HEK293 (cell line): ENCODE results near the gene TIE1.

Source experiments
- AEBP2 ChIP-seq: fragments of 450-650 bp; formaldehyde crosslinking; IDR thresholded peaks from 2 replicates; pipeline ENCODE4 v1.5.1; 2016; ENCODE audit warnings: missing biosample characterization, missing genetic modification characterization, borderline replicate concordance
- BCL6B ChIP-seq: fragments of 450-650 bp; formaldehyde crosslinking; IDR thresholded peaks from 2 replicates; pipeline ENCODE4 v1.5.1; 2017; ENCODE audit warnings: missing biosample characterization, missing genetic modification characterization
- GLIS2 ChIP-seq: fragments of 450-650 bp; formaldehyde crosslinking; IDR thresholded peaks from 2 replicates; pipeline ENCODE4 v1.5.1; 2016; ENCODE audit warnings: missing biosample characterization, missing genetic modification characterization
- OSR2 ChIP-seq: fragments of 450-650 bp; formaldehyde crosslinking; IDR thresholded peaks from 2 replicates; pipeline ENCODE4 v1.5.1; 2016; ENCODE audit warnings: missing biosample characterization, missing genetic modification characterization
- PATZ1 ChIP-seq: fragments of 450-650 bp; formaldehyde crosslinking; IDR thresholded peaks from 2 replicates; pipeline ENCODE4 v1.5.1; 2016; ENCODE audit warnings: missing biosample characterization, missing genetic modification characterization
- RBAK ChIP-seq: fragments of 450-650 bp; formaldehyde crosslinking; IDR thresholded peaks from 2 replicates; pipeline ENCODE4 v1.5.1; 2016; ENCODE audit warnings: missing biosample characterization, missing genetic modification characterization
- ZBTB10 ChIP-seq: fragments of 450-650 bp; formaldehyde crosslinking; IDR thresholded peaks from 2 replicates; pipeline ENCODE4 v1.5.1; 2016; ENCODE audit warnings: missing biosample characterization, missing genetic modification characterization
- ZBTB26 ChIP-seq: fragments of 450-650 bp; formaldehyde crosslinking; optimal IDR thresholded peaks from 2 replicates; pipeline ENCODE3; 2016; ENCODE audit warnings: missing biosample characterization, mild to moderate bottlenecking, missing genetic modification characterization
- ZBTB48 ChIP-seq: fragments of 450-650 bp; formaldehyde crosslinking; IDR thresholded peaks from 2 replicates; pipeline ENCODE4 v1.5.1; 2016; ENCODE audit warnings: missing biosample characterization, missing genetic modification characterization
- ZBTB49 ChIP-seq: fragments of 450-650 bp; formaldehyde crosslinking; IDR thresholded peaks from 2 replicates; pipeline ENCODE4 v1.5.1; 2016; ENCODE audit warnings: missing biosample characterization, missing genetic modification characterization, low read depth
- ZFP37 ChIP-seq: fragments of 450-650 bp; formaldehyde crosslinking; IDR thresholded peaks from 2 replicates; pipeline ENCODE4 v1.5.1; 2016; ENCODE audit warnings: missing biosample characterization, missing genetic modification characterization
- ZNF10 ChIP-seq: fragments of 450-650 bp; formaldehyde crosslinking; IDR thresholded peaks from 2 replicates; pipeline ENCODE4 v1.5.1; 2017; ENCODE audit warnings: missing biosample characterization, missing genetic modification characterization
- ZNF169 ChIP-seq: fragments of 450-650 bp; formaldehyde crosslinking; IDR thresholded peaks from 2 replicates; pipeline ENCODE4 v1.5.1; 2016; ENCODE audit warnings: missing biosample characterization, missing genetic modification characterization
- ZNF23 ChIP-seq: fragments of 450-650 bp; formaldehyde crosslinking; IDR thresholded peaks from 2 replicates; pipeline ENCODE4 v1.5.1; 2016; ENCODE audit warnings: missing biosample characterization, missing genetic modification characterization, borderline replicate concordance
- ZNF24 ChIP-seq: fragments of 450-650 bp; formaldehyde crosslinking; IDR thresholded peaks from 2 replicates; pipeline ENCODE4 v1.5.1; 2016; ENCODE audit warnings: missing biosample characterization, missing genetic modification characterization
- ZNF266 ChIP-seq: fragments of 450-650 bp; formaldehyde crosslinking; IDR thresholded peaks from 2 replicates; pipeline ENCODE4 v1.5.1; 2016; ENCODE audit warnings: missing biosample characterization, missing genetic modification characterization, low read depth
- ZNF335 ChIP-seq: fragments of 450-650 bp; formaldehyde crosslinking; conservative IDR thresholded peaks from 2 replicates; pipeline ENCODE4 v1.5.1; 2016; ENCODE audit warnings: missing biosample characterization, missing genetic modification characterization
- ZNF341 ChIP-seq: fragments of 450-650 bp; formaldehyde crosslinking; IDR thresholded peaks from 2 replicates; pipeline ENCODE4; 2016; ENCODE audit warnings: low read depth, missing biosample characterization, missing genetic modification characterization
- ZNF354C ChIP-seq: fragments of 450-650 bp; formaldehyde crosslinking; IDR thresholded peaks from 2 replicates; pipeline ENCODE4 v1.5.1; 2016; ENCODE audit warnings: missing biosample characterization, missing genetic modification characterization, low read depth, borderline replicate concordance
- ZNF398 ChIP-seq: fragments of 450-650 bp; formaldehyde crosslinking; IDR thresholded peaks from 2 replicates; pipeline ENCODE4 v1.5.1; 2017; ENCODE audit warnings: missing biosample characterization, missing genetic modification characterization
- ZNF404 ChIP-seq: fragments of 450-650 bp; formaldehyde crosslinking; IDR thresholded peaks from 2 replicates; pipeline ENCODE4 v1.5.1; 2017; ENCODE audit warnings: missing biosample characterization, missing genetic modification characterization
- ZNF629 ChIP-seq: fragments of 450-650 bp; formaldehyde crosslinking; IDR thresholded peaks from 2 replicates; pipeline ENCODE4 v1.5.1; 2017; ENCODE audit warnings: missing biosample characterization, missing genetic modification characterization
- ZNF692 ChIP-seq: fragments of 450-650 bp; formaldehyde crosslinking; IDR thresholded peaks from 2 replicates; pipeline ENCODE4 v1.5.1; 2016; ENCODE audit warnings: missing biosample characterization, missing genetic modification characterization

TIE1 gene

GRCh38 chr1:43348809-43349593 lies 48.2 kb downstream of the TIE1 start (continued):
- TF ChIP-seq ZNF692 (tag by site-specific recombination) (peak; percentile 84), ZBTB10 (tag by site-specific recombination) (no peak), ZNF10 (tag by site-specific recombination) (peak; percentile 18; the same call in 1 of the 2 replicates), PATZ1 (tag by site-specific recombination) (peak; percentile 56; the same call in 1 of the 2 replicates), ZNF335 (peak; percentile 79), ZBTB49 (tag by site-specific recombination) (no peak), RBAK (tag by site-specific recombination) (no peak), ZNF23 (tag by site-specific recombination) (no peak), ZNF266 (tag by site-specific recombination) (no peak), ZFP37 (tag by site-specific recombination) (no peak), ZBTB26 (tag by site-specific recombination) (peak; percentile 78), ZNF341 (tag by site-specific recombination) (no peak), OSR2 (tag by site-specific recombination) (0 out of 2 replicates have a peak, but pooled peaks have one; percentile 6), GLIS2 (tag by site-specific recombination) (0 out of 2 replicates have a peak, but pooled peaks have one; percentile 6), ZNF404 (tag by site-specific recombination) (no peak), ZNF24 (tag by site-specific recombination) (peak; percentile 30; the same call in 1 of the 2 replicates), ZNF629 (tag by site-specific recombination) (peak; percentile 82), ZNF398 (tag by site-specific recombination) (no peak), ZBTB48 (tag by site-specific recombination) (peak; percentile 90), ZNF354C (no peak), AEBP2 (tag by site-specific recombination) (no peak), BCL6B (tag by site-specific recombination) (no peak), ZNF169 (tag by site-specific recombination) (no peak)
